Measurements from ENCODE around the gene ANK3.

The ANK3 gene

DNA sequence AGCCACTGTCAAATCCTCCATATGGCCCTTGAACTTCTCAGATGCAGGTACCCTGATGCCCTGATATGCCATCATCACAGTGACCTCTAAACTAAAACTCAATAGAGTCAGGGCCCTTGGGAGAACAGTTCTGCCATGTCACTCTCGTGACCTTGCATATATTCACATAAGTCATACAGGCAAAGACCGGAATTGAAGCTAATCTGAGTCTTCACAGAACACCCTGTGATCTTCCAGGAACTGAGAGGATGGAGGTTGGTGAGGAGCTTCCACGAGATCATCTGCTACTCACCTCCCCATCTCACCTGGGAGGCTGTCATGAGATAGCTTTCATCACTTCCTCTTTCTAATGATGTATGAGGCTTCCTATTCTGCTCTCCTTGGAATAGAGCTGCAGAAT is 254.7 kb downstream of the ANK3 start:
- H3K4me3 ChIP-seq (ENCODE audit: control insufficient read depth, low read depth, low read length): no peak overlapping the region
- DNase-seq (ENCODE audit: low read depth): no peak

GRCh38 chr10:60134548-60134947 is 255.1 kb downstream of the ANK3 start:
- no peak overlapping the region for H3K4me3 ChIP-seq (ENCODE audit: control insufficient read depth, low read depth, low read length)
- no peak for TF ChIP-seq CTCF (IDR thresholded peaks at IDR 0.05; ENCODE audit: control insufficient read depth, insufficient read depth, low read depth, low read length, missing control alignments)
- no peak for DNase-seq (ENCODE audit: low read depth)

More for the DNA sequence above, 254.7 kb downstream of the ANK3 start:
- TF ChIP-seq CTCF (IDR thresholded peaks at IDR 0.05; ENCODE audit: control insufficient read depth, insufficient read depth, low read depth, low read length, missing control alignments): no peak

DNA sequence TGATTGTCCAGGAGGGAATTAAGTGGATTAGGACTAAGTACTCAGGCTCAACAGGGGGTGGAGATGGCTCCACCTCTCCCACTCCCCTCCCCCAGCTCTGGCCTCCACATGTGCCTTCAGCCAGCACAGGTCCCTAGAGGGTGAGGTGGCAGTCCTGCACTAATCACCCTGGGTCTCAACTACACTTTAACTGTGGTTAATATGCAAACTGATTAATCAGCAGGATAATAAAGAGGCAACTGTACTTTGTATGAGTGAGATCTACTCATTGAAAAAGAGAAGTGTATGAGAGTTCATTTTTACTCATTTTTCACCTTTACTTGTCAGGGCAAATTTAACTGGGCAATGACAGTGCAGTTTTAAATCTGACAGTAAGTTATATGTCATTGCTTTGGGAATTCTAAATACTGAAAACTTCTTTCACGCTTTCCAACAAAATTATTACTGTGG is 259.5 kb downstream of the ANK3 start:
- no peak for DNase-seq (ENCODE audit: low read depth)
- H3K4me3 ChIP-seq (ENCODE audit: control insufficient read depth, low read depth, low read length): no peak overlapping the region
- TF ChIP-seq CTCF (IDR thresholded peaks at IDR 0.05; ENCODE audit: control insufficient read depth, insufficient read depth, low read depth, low read length, missing control alignments): no peak

DNA sequence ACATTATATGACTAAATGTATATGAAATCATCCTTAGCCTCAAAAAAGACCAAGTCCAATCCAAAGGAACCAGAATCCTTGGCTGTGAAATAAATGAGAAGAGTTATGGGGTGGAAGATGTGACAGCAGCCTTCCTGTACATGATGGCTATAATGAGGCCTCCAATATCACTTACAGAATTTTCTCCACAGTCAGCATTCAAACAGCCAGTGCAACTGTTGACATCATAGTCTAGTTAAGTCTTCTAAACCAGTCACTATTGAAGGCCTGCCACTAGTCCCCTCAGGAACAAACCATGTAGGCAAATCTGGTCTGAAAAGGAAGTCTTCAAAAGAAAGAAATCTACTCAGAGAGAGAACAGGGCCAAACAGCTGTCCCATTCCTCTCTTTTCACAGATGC is 263.8 kb downstream of the ANK3 start:
- no peak for DNase-seq (ENCODE audit: low read depth)

DNA sequence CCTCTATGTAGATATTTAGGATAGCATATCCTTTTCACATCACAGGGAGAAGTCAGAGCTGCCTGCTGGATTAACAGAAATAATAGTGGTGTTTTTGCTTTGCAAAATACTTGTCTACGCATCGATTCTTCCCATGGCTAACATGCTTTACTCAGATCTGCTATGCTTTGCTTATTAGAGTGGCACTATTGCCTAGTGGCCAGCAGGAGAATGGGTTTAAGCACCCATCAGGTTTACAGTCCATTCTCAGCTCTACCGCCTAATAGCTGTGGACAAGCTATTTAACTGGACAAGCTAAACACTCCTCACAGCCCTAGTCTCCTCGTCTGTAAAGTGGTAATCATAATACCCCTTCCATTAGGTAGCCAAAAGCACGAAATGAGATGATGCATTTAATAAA is 265.1 kb downstream of the ANK3 start:
- no peak overlapping the region for H3K4me3 ChIP-seq (ENCODE audit: control insufficient read depth, low read depth, low read length)
- no peak for TF ChIP-seq CTCF (IDR thresholded peaks at IDR 0.05; ENCODE audit: control insufficient read depth, insufficient read depth, low read depth, low read length, missing control alignments)
- no peak for DNase-seq (ENCODE audit: low read depth)

More for the DNA sequence above, 263.8 kb downstream of the ANK3 start:
- no peak for TF ChIP-seq CTCF (IDR thresholded peaks at IDR 0.05; ENCODE audit: control insufficient read depth, insufficient read depth, low read depth, low read length, missing control alignments)
- H3K4me3 ChIP-seq (ENCODE audit: control insufficient read depth, low read depth, low read length): no peak overlapping the region

DNA sequence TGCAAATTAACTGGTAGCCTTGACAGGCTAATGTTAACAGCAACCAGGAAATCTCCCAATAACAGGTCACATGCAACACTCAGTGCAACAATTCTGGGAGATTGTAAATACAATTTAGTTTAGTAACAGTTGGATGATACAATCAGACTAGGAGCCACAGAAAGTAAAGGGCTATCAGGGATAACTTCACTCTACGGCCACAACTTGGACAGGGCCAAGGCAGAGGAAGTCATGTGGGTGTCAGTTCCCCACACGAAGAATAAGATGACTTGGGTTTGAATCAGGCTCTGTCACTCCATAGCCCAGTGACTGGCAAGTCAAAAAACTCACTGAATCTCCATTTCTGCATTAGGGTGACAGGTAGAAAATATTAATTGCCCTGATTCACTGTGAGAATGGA is 266.0 kb downstream of the ANK3 start:
- no peak for TF ChIP-seq CTCF (IDR thresholded peaks at IDR 0.05; ENCODE audit: control insufficient read depth, insufficient read depth, low read depth, low read length, missing control alignments)
- no peak overlapping the region for H3K4me3 ChIP-seq (ENCODE audit: control insufficient read depth, low read depth, low read length)
- DNase-seq (ENCODE audit: low read depth): no peak

DNA sequence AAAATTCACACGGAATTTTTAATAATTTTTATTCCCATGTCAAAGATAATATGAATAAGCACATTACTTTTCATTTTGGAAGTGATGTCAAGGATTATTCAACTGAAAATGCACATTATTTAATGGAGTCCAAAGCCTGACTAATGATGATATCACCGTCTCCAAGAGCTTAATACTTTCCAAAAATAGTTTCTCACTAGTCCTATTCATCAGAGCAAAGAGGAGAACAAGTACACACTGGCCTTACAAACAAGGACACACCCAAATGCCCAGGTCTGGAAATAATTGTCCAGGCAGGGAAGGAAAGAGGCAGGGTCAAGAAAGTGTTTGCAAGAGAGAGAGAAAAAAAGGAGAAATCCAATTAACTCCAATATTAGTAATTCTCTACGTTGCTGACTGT is 266.5 kb downstream of the ANK3 start:
- peak; percentile 46 for DNase-seq (ENCODE audit: low read depth)
- no peak for TF ChIP-seq CTCF (IDR thresholded peaks at IDR 0.05; ENCODE audit: control insufficient read depth, insufficient read depth, low read depth, low read length, missing control alignments)
- H3K4me3 ChIP-seq (ENCODE audit: control insufficient read depth, low read depth, low read length): no peak overlapping the region

Data from AG09309 (cell line).